HepG2 (cell line): ENCODE measurements around the gene HOXD4. TPM values are rescaled to one million over a fixed set of nuclear protein-coding genes. Genes with fewer than 3 reads are reported as not detected.

ENCODE experiments used
- ATAC-seq: fragments of 200-7000 bp; cut with Tn5 transposase; 3 replicates; pipeline ENCODE4 v1.9.1; 2020; ENCODE audit warnings: mild to moderate bottlenecking, moderate library complexity
- BruUV-seq: library from RNA; stranded (reverse); fragments of 400-500 nt; replicated peaks from 2 replicates; lab custom pipeline; 2021; lab: Mats Ljungman, UMichigan
- CTCF ChIA-PET: fragments of 300-600 bp; formaldehyde crosslinking; extraction: SDS; loops from one replicate; lab custom pipeline; 2021; ENCODE audit warnings: low total read pairs, inconsistent platforms, low intra/inter-chr PET ratio; lab: Yijun Ruan, JAX
- POLR2A ChIA-PET: fragments of 350-600 bp; sonication (Branson Sonifier 250); formaldehyde crosslinking; loops from one replicate; lab custom pipeline; 2020; ENCODE audit warnings: antibody characterized with exemption, inconsistent platforms; lab: Yijun Ruan, JAX
- DNase-seq: peaks from one replicate; pipeline ENCODE4 v3.0.0-alpha.2; 2015; ENCODE audit warnings: low spot score
- FAIRE-seq: peaks from 3 replicates; lab custom pipeline; 2011; peaks lifted over from hg19 to GRCh38; lab: Jason Lieb, UNC
- H2AFZ ChIP-seq: one replicate; pipeline ENCODE4 v1.6.1; 2011; ENCODE audit warnings: low read length, inconsistent platforms
- H3K27ac ChIP-seq: fragments of 300-600 bp; 3 replicates; pipeline ENCODE4 v1.8.0; 2011; ENCODE audit warnings: mixed run types, mild to moderate bottlenecking, mixed read lengths, low read length, inconsistent platforms; ENCODE audit not compliant: insufficient read depth; ENCODE audit errors: extremely low read length
- H3K27me3 ChIP-seq, 2 experiments: fragments of 200-600 bp in 1 of 2; 2 replicates in 1 of 2; 3 replicates in 1 of 2; pipeline versions ENCODE4 v1.6.0 to v1.8.0; 2011; ENCODE audit warnings: low read length in 2 of 2, mild to moderate bottlenecking in 2 of 2, moderate library complexity in 2 of 2, inconsistent platforms in 1 of 2; ENCODE audit not compliant: insufficient read depth in 2 of 2, control insufficient read depth in 1 of 2
- H3K36me3 ChIP-seq, 2 experiments: fragments of 200-600 bp in 1 of 2; replicated peaks in 1 of 2; 2 replicates in 1 of 2; 3 replicates in 1 of 2; pipeline versions ENCODE4 v1.5.1 to v1.8.0; 2011; ENCODE audit warnings: low read length in 2 of 2, inconsistent platforms in 1 of 2; ENCODE audit not compliant: insufficient read depth in 2 of 2, control insufficient read depth in 1 of 2
- H3K4me1 ChIP-seq: 2 replicates; pipeline ENCODE4 v1.5.1; 2012; ENCODE audit warnings: low read length, inconsistent platforms; ENCODE audit not compliant: insufficient read depth
- H3K4me2 ChIP-seq: 2 replicates; pipeline ENCODE4 v1.6.0; 2011; ENCODE audit warnings: low read depth, low read length, inconsistent platforms
- H3K4me3 ChIP-seq, 3 experiments: fragments of 200-600 bp in 1 of 3; sonication (generic), shearing (Covaris generic) in 1 of 3; replicated peaks in 1 of 3; 2 replicates each; pipeline ENCODE4 v1.5.1; 2011 to 2016; ENCODE audit warnings: low read length in 3 of 3, inconsistent platforms in 2 of 3, low read depth in 2 of 3, mild to moderate bottlenecking in 2 of 3, control low read depth in 1 of 3, mixed read lengths in 1 of 3; ENCODE audit not compliant: insufficient read depth in 1 of 3
- H3K79me2 ChIP-seq: one replicate; pipeline ENCODE4 v1.6.1; 2011; ENCODE audit warnings: low read length, inconsistent platforms; ENCODE audit not compliant: insufficient read depth
- H3K9ac ChIP-seq: 2 replicates; pipeline ENCODE4 v1.6.0; 2011; ENCODE audit warnings: mild to moderate bottlenecking, low read depth, low read length, inconsistent platforms; ENCODE audit not compliant: insufficient read depth
- H3K9me3 ChIP-seq: 2 replicates; pipeline ENCODE4 v1.5.1; 2012; ENCODE audit warnings: mild to moderate bottlenecking, low read length
- H4K20me1 ChIP-seq: 2 replicates; pipeline ENCODE4 v1.6.0; 2011; ENCODE audit warnings: inconsistent platforms, mild to moderate bottlenecking, low read length, moderate library complexity; ENCODE audit not compliant: insufficient read depth
- CBX2 ChIP-seq, 2 experiments: fragments of 200-600 bp in 1 of 2; sonication (generic); formaldehyde crosslinking in 1 of 2; IDR thresholded peaks; 2 replicates each; pipeline versions ENCODE4 v1.7.0 to v1.8.1; 2018 to 2022; ENCODE audit warnings: low read depth in 2 of 2, low read length in 1 of 2, mild to moderate bottlenecking in 1 of 2, missing genetic modification reagents in 1 of 2
- EZH2 ChIP-seq: conservative IDR thresholded peaks from 2 replicates; pipeline ENCODE4 v1.6.1; 2012; ENCODE audit warnings: mild to moderate bottlenecking, low read depth, low read length, moderate library complexity
- WGBS: methylation state at CpG from one replicate; pipeline ENCODE4 v1.1.6; 2017; ENCODE audit warnings: low lambda C conversion rate; 5-methylcytosine and 5-hydroxymethylcytosine counted together
- in situ Hi-C: cut with HindIII; loops from 2 replicates; pipeline ENCODE4 v1.10.0; 2017; ENCODE audit warnings: low pct_unique_long_range_greater_than_20kb; ENCODE audit not compliant: extremely low pct_ligation_motif_present
- intact Hi-C: fragments of 100-400 bp; cut with micrococcal nuclease; formaldehyde crosslinking; loops from one replicate; pipeline ENCODE4 v1.10.0; 2022; ENCODE audit not compliant: unreplicated experiment
- polyA plus RNA-seq, 8 experiments: library from polyadenylated mRNA; depleted of rRNA in 3 of 8; stranded (reverse) in 7 of 8; unstranded in 1 of 8; fragments of >200 nt; fragmentation: Illumina TruSeq in 4 of 8; extraction: Trizol in 4 of 8; gene quantifications; 2 replicates each; pipeline versions ENCODE4 v1.2.1 to v1.2.3, GENCODE V29; 2011 to 2016; ENCODE audit warnings: low read depth in 4 of 8, missing spikeins in 1 of 8, mixed read lengths in 1 of 8; ENCODE audit not compliant: insufficient read depth in 1 of 8
- total RNA-seq, 5 experiments: library from RNA; depleted of rRNA; stranded (reverse); fragments of >200 nt; fragmentation: Illumina TruSeq; extraction: Trizol; gene quantifications; 2 replicates each; pipeline ENCODE4 v1.2.3, GENCODE V29; 2016; ENCODE audit warnings: low read depth in 1 of 5
- TF ChIP-seq, protein P1 (sequence below): sonication (generic); formaldehyde crosslinking; IDR thresholded peaks from 2 replicates; pipeline ENCODE4 v1.5.1; 2020; ENCODE audit warnings: mild to moderate bottlenecking, missing genetic modification reagents

Gene HOXD4
- total and polyA plus RNA-seq, 2 of the 13 experiments (the other 11 are each of a cell fraction or from before 2014, with no cell fraction given) = not detected

DNA sequence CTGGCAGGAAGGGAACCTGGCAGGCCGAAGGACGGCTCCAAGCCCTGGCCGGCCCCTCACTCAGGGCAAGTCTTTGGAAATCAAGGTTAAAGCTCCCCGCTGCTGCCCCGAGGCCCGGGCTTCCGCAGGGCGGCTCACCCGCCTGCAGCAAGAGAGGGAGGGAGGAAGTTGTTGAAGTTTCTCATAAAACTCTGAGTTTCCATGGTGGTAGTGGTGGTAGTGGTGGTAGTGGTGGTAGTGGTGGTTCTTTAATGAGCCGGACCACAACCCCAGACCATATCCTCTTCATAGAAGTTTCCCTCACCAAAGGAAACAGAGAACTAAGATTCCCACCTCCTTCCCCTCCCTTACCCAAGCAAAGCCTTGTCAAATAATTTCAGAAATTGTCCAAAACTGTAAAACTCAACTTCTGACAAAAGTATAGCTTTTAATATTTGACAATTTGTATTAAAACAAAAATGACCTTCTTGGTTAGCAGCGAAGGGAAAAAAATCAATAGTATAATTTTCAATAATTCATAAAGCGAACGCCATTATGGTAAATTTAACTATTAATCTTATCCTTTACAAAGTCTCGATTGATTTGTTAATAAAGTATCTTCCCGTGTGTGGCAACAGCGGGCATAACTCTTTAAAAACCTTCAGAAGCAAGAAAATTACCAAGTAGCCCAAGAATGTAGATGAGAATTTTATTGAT, 36.3 kb upstream of the HOXD4 start:
- no peak for DNase-seq
- 18% methylated on average over 14 of the region's 16 CpGs for WGBS
- intact Hi-C loops (loop anchor here (5.0 kb wide), 2 partner anchors 522 to 1032 kb away; no protein-coding TSS in a partner anchor), in situ Hi-C loops (no loop called here)
- Histone ChIP-seq H4K20me1 (no peaks in the 10 kb centered on the region), H3K9ac (no peak overlapping the region), H3K4me3 (no peak overlapping the region), H3K9me3 (no peaks in the 10 kb centered on the region), H3K4me1 (peaks cover 14% of the 10 kb centered on the region), H3K36me3 (no peaks in the 10 kb centered on the region), H3K4me2 (0 out of 2 replicates have a peak overlapping the region, but pooled peaks have one; percentile 5), H2AFZ (no peak overlapping the region), H3K27me3 (peaks cover 25 to 96% of the 10 kb centered on the region in 2 experiments; a peak in 4 of 5 replicates)
- CTCF ChIA-PET = no interaction called here
- BruUV-seq = no TSS peak
- FAIRE-seq = no peak
- POLR2A ChIA-PET = no interaction called here
- TF ChIP-seq EZH2 = peak; percentile 95
- TF ChIP-seq, protein P1, sequence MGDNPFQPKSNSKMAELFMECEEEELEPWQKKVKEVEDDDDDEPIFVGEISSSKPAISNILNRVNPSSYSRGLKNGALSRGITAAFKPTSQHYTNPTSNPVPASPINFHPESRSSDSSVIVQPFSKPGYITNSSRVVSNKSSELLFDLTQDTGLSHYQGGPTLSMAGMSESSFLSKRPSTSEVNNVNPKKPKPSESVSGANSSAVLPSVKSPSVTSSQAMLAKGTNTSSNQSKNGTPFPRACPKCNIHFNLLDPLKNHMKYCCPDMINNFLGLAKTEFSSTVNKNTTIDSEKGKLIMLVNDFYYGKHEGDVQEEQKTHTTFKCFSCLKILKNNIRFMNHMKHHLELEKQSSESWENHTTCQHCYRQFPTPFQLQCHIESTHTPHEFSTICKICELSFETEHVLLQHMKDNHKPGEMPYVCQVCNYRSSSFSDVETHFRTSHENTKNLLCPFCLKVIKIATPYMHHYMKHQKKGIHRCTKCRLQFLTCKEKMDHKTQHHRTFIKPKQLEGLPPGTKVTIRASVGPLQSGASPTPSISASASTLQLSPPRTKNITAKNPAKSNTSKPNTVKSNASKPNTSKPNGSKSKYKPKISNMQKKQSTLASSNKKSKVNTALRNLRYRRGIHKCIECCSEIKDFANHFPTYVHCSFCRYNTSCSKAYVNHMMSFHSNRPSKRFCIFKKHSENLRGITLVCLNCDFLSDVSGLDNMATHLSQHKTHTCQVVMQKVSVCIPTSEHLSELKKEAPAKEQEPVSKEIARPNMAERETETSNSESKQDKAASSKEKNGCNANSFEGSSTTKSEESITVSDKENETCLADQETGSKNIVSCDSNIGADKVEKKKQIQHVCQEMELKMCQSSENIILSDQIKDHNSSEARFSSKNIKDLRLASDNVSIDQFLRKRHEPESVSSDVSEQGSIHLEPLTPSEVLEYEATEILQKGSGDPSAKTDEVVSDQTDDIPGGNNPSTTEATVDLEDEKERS (CRISPR knock-in tag) = no peak
- TF ChIP-seq CBX2 (IDR thresholded peaks at IDR 0.05; ENCODE audit: low read depth, low read length) = peak; percentile 89
- no peak for TF ChIP-seq CBX2 (CRISPR knock-in tag; IDR thresholded peaks at IDR 0.05; ENCODE audit: low read depth)
- TF ChIP-seq, all 625 proteins: peak for 2
- H3K27ac ChIP-seq = no peak overlapping the region
- H3K79me2 ChIP-seq = no peaks in the 10 kb centered on the region
- no peak for ATAC-seq
